Subcutaneous abdominal adipose tissue (tissue), 5 donors: Measurements from ENCODE around the gene LUC7L.
"Not testable (repeated sequence)": the region's sequence is repeated elsewhere in the genome, so short reads cannot be mapped to it uniquely, and the experiment has no call there.

Experiments used
- H3K27ac ChIP-seq: one replicate; pipeline ENCODE4 v1.7.0; 2013; ENCODE audit warnings: low read depth, mild to moderate bottlenecking, inconsistent platforms, low read length, moderate library complexity
- H3K27me3 ChIP-seq, 5 donors: one replicate each; pipeline ENCODE4 v1.7.0; 2013; ENCODE audit warnings: low read length in 5 of 5, inconsistent platforms in 1 of 5; ENCODE audit not compliant: control insufficient read depth in 5 of 5, insufficient read depth in 4 of 5
- H3K36me3 ChIP-seq, 5 donors: one replicate each; pipeline ENCODE4 v1.7.0; 2013; ENCODE audit warnings: low read length in 5 of 5; ENCODE audit not compliant: control insufficient read depth in 5 of 5, insufficient read depth in 5 of 5
- H3K4me1 ChIP-seq, 5 donors: one replicate each; pipeline ENCODE4 v1.7.0; 2013; ENCODE audit warnings: low read length in 5 of 5, mild to moderate bottlenecking in 3 of 5, moderate library complexity in 1 of 5; ENCODE audit not compliant: control insufficient read depth in 5 of 5, insufficient read depth in 5 of 5
- H3K4me3 ChIP-seq, 5 donors: one replicate each; pipeline ENCODE4 v1.7.0; 2013; ENCODE audit warnings: low read length in 5 of 5, low read depth in 1 of 5
- H3K9ac ChIP-seq, 5 donors: one replicate each; pipeline ENCODE4 v1.7.0; 2013; ENCODE audit warnings: low read length in 5 of 5, mild to moderate bottlenecking in 4 of 5, moderate library complexity in 3 of 5
- H3K9me3 ChIP-seq, 5 donors: one replicate each; pipeline ENCODE4 v1.7.0; 2013; ENCODE audit warnings: low read length in 5 of 5; ENCODE audit not compliant: control insufficient read depth in 5 of 5
- donor health status: healthy.
- donor health status: healthy.
- donor health status: healthy.
- donor health status: healthy.
- donor health status: healthy.

The LUC7L gene

GRCh38 chr16:234468-235305, 5.4 kb upstream of the LUC7L start, which contains the start of gene FAM234A:
Gene FAM234A, plus strand, starts transcription at chr16:234821. Its CDS starts 19,593 bp downstream, at chr16:254414.
- Histone ChIP-seq H3K4me3 (peak within 1 kb of the TSS; percentile 87 to 92 (median 91)), H3K36me3 (no peaks in the 10 kb centered on the region), H3K9ac (peak within 1 kb of the TSS; percentile 89 to 98 (median 93)), H3K27me3 (no peaks in the 10 kb centered on the region), H3K9me3 (no peaks in the 10 kb centered on the region), H3K4me1 (peaks cover 4 to 13% (median 11%) of the 10 kb centered on the region in 5 donors), H3K27ac (peak within 1 kb of the TSS; percentile 95)

- Histone ChIP-seq H3K4me1 (peaks cover 8 to 34% (median 30%) of the 10 kb centered on the region in 5 donors), H3K27me3 (no peaks in the 10 kb centered on the region), H3K9me3 (no peaks in the 10 kb centered on the region), H3K9ac (no peak overlapping the region), H3K36me3 (peaks cover 8 to 16% (median 14%) of the 10 kb centered on the region in 5 donors), H3K4me3 (no peak overlapping the region), H3K27ac (no peak overlapping the region)
Measured at GRCh38 chr16:230949-231348, 1.7 kb upstream of the LUC7L start.

DNA sequence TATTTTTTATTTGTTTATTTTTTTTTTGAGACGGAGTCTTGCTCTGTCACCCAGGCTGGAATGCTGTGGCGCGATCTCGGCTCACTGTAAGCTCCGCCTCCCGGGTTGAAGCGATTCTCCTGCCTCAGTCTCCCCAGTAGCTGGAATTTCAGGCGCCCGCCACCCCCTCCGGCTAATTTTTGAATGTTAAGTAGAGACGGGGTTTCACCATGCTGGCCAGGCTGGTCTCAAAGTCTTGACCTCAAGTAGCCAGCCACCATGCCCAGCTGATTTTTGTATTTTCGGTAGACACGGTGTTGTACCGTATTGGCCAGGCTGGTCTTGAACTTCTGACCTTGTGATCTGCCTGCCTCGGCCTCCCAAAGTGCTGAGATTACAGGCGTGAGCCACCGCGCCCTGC, 1.1 kb upstream of the LUC7L start:
- peaks cover 11 to 22% (median 18%) of the 10 kb centered on the region in 5 donors for H3K36me3 ChIP-seq
- H3K9ac ChIP-seq, H3K4me3 ChIP-seq, H3K9me3 ChIP-seq, H3K27me3 ChIP-seq, H3K27ac ChIP-seq: not testable (repeated sequence)
- peaks cover 6 to 30% (median 27%) of the 10 kb centered on the region in 5 donors for H3K4me1 ChIP-seq

- H3K4me1 ChIP-seq, result peaks cover 5 to 25% (median 25%) of the 10 kb centered on the region in 5 donors
- H3K36me3 ChIP-seq, result peaks cover 12 to 26% (median 22%) of the 10 kb centered on the region in 5 donors
- H3K9me3 ChIP-seq, result no peaks in the 10 kb centered on the region
- H3K9ac ChIP-seq, result peak overlapping the region in 3 of 5 donors; percentile 93 to 96 (median 95)
- peak overlapping the region; percentile 68 to 86 (median 83) for H3K4me3 ChIP-seq
- H3K27ac ChIP-seq, result peak overlapping the region; percentile 88
- no peaks in the 10 kb centered on the region for H3K27me3 ChIP-seq
Measured at GRCh38 chr16:229731-230281, 557 bp upstream of the LUC7L start.

- peaks cover 5 to 25% (median 21%) of the 10 kb centered on the region in 5 donors for H3K4me1 ChIP-seq
- peak overlapping the region; percentile 88 for H3K27ac ChIP-seq
- H3K36me3 ChIP-seq, result peaks cover 14 to 41% (median 27%) of the 10 kb centered on the region in 5 donors
- H3K9me3 ChIP-seq, result no peaks in the 10 kb centered on the region
- peak overlapping the region; percentile 81 to 96 (median 93) for H3K9ac ChIP-seq
- peak overlapping the region; percentile 74 to 93 (median 85) for H3K4me3 ChIP-seq
- no peaks in the 10 kb centered on the region for H3K27me3 ChIP-seq
Measured at GRCh38 chr16:228151-228851, 948 bp downstream of the LUC7L start.

DNA sequence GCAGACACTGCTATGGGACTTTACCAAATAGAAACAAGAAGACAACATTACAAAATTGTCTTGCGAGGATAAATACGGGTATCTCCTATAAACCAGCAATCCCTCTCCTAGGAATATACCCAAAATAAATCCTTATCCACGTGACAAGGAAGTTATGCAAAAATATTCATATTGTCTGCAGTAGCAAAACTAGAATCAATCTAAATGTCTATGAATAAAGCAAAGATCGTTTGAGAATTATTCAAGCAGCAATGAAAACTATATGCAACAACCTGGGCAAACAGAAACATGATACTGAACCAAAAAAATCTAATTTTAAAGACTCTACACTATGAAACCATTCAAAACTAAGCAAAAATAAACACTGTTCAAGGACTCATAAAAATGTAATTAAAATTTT, 9.2 kb downstream of the LUC7L start:
- H3K27ac ChIP-seq, result no peak overlapping the region
- no peak overlapping the region for H3K4me3 ChIP-seq
- no peaks in the 10 kb centered on the region for H3K4me1 ChIP-seq
- no peak overlapping the region for H3K9ac ChIP-seq
- H3K36me3 ChIP-seq, result peaks cover 16 to 81% (median 53%) of the 10 kb centered on the region in 5 donors
- no peaks in the 10 kb centered on the region for H3K9me3 ChIP-seq
- H3K27me3 ChIP-seq, result no peaks in the 10 kb centered on the region

DNA sequence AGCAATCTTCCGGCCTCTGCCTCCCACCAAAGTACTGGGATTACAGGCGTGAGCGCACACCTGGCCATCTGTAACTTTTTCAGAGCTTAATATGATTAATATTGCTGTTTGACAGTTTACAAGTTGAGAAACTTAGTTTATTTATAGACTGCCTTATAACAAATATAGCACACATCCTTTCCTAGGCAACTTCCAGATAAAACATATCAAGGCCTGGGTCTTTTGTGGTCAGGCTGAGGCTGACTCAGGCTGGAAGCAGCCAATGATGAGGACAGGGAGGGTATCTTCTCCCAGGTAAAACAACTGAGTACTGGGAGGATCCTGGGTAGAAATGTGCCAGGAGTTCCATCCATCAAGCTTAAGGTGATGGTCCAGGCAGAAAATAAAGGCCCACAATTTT, 16.2 kb downstream of the LUC7L start:
- Histone ChIP-seq H3K27me3 (no peaks in the 10 kb centered on the region), H3K4me1 (peaks cover 0 to 16% (median 4%) of the 10 kb centered on the region in 5 donors), H3K4me3 (no peak overlapping the region), H3K27ac (no peak overlapping the region), H3K36me3 (peaks cover 14 to 93% (median 48%) of the 10 kb centered on the region in 5 donors), H3K9ac (peak overlapping the region in 1 of 5 donors; percentile 58), H3K9me3 (no peaks in the 10 kb centered on the region)

DNA sequence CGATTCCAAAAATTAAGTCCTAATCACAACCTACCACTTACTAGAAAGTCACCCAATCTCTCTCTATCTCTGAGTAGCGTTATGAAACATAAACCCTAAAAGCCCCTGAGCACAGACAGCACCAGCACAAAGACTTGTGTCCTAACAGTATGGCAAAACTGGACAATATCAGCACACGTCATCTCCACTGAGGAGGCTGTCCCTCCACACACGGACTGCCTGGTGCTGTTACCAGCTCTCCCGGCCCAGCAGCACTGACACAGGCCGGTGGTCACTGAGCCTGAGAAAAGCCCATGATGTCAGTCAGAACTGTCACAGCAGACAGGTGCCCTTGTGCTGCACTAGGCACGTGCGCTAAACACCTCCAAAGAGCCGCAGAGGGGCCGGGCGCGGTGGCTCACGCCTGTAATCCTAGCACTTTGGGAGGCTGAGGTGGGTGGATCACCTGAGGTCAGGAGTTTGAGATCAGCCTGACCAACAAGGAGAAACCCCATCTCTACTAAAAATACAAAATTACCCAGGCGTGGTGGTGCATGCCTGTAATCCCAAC, 17.5 kb downstream of the LUC7L start:
- H3K4me3 ChIP-seq, H3K27me3 ChIP-seq, H3K9me3 ChIP-seq, H3K27ac ChIP-seq: not testable (repeated sequence)
- Histone ChIP-seq H3K36me3 (peaks cover 15 to 96% (median 54%) of the 10 kb centered on the region in 5 donors), H3K4me1 (peaks cover 0 to 16% (median 4%) of the 10 kb centered on the region in 5 donors), H3K9ac (peak overlapping the region in 1 of 5 donors; percentile 25)

- peaks cover 33 to 97% (median 60%) of the 10 kb centered on the region in 5 donors for H3K36me3 ChIP-seq
- not testable (repeated sequence) for H3K27ac ChIP-seq, H3K9ac ChIP-seq, H3K9me3 ChIP-seq, H3K27me3 ChIP-seq, H3K4me3 ChIP-seq
- H3K4me1 ChIP-seq, result peaks cover 0 to 16% (median 4%) of the 10 kb centered on the region in 5 donors
Measured at GRCh38 chr16:209359-209758, 19.9 kb downstream of the LUC7L start.
